ENCODE data around the gene DLX4. TPM values are rescaled to one million over a fixed set of nuclear protein-coding genes. Genes with fewer than 3 reads are reported as not detected.

DLX4 gene
- total RNA-seq, 1 donor from 2014 or later: not detected

- ATAC-seq (no peak), DNase-seq (ENCODE audit: missing footprints) (peak; percentile 51)
- intact Hi-C loops (cut with DNase I): no loop called here
Measured at GRCh38 chr17:49965524-49965909, 3.5 kb upstream of the DLX4 start.

- DNase-seq (ENCODE audit: missing footprints) (peak; percentile 13), ATAC-seq (no peak)
- intact Hi-C loops (cut with DNase I): no loop called here
Measured at GRCh38 chr17:49966767-49967166, 2.2 kb upstream of the DLX4 start.

GRCh38 chr17:49967205-49967604 lies 1.8 kb upstream of the DLX4 start:
- no peak for ATAC-seq
- DNase-seq (ENCODE audit: missing footprints): no peak
- intact Hi-C loops (cut with DNase I): no loop called here

GRCh38 chr17:49967621-49968404 lies 1.2 kb upstream of the DLX4 start:
- no peak for ATAC-seq
- DNase-seq (ENCODE audit: missing footprints): no peak
- intact Hi-C loops (cut with DNase I): no loop called here

- intact Hi-C loops (cut with DNase I): no loop called here
- DNase-seq (ENCODE audit: missing footprints) (peak; percentile 82), ATAC-seq (peak; percentile 68)
Measured at GRCh38 chr17:49968405-49969133, 421 bp upstream of the DLX4 start.

- ATAC-seq (no peak), DNase-seq (ENCODE audit: missing footprints) (peak; percentile 25)
- intact Hi-C loops (cut with DNase I): no loop called here
Measured at GRCh38 chr17:49969795-49970389, 902 bp downstream of the DLX4 start.

- DNase-seq (ENCODE audit: missing footprints) (no peak), ATAC-seq (no peak)
- intact Hi-C loops (cut with DNase I): no loop called here
Measured at GRCh38 chr17:49970498-49970897, 1.5 kb downstream of the DLX4 start.

- no peak for DNase-seq (ENCODE audit: missing footprints)
- ATAC-seq: no peak
- intact Hi-C loops (cut with DNase I): no loop called here
Measured at GRCh38 chr17:49971199-49971847, 2.3 kb downstream of the DLX4 start.

GRCh38 chr17:49971848-49972485 lies 3.0 kb downstream of the DLX4 start:
- intact Hi-C loops (cut with DNase I): no loop called here
- DNase-seq (ENCODE audit: missing footprints) (peak; percentile 63), ATAC-seq (no peak)

GRCh38 chr17:49972486-49973270 lies 3.7 kb downstream of the DLX4 start:
- peak; percentile 46 for DNase-seq (ENCODE audit: missing footprints)
- no peak for ATAC-seq
- intact Hi-C loops (cut with DNase I): no loop called here

- ATAC-seq (no peak), DNase-seq (ENCODE audit: missing footprints) (no peak)
- intact Hi-C loops (cut with DNase I): no loop called here
Measured at GRCh38 chr17:49973271-49973615, 4.3 kb downstream of the DLX4 start.

GRCh38 chr17:49975531-49975930 lies 6.5 kb downstream of the DLX4 start:
- DNase-seq (ENCODE audit: missing footprints): peak; percentile 17
- intact Hi-C loops (cut with DNase I): no loop called here
- ATAC-seq: no peak

GRCh38 chr17:49976163-49976827 lies 7.3 kb downstream of the DLX4 start:
- intact Hi-C loops (cut with DNase I): no loop called here
- ATAC-seq (no peak), DNase-seq (ENCODE audit: missing footprints) (peak; percentile 15)

- DNase-seq (ENCODE audit: missing footprints): no peak
- ATAC-seq: no peak
- intact Hi-C loops (cut with DNase I): no loop called here
Measured at GRCh38 chr17:49976828-49977202, 7.8 kb downstream of the DLX4 start.

- intact Hi-C loops (cut with DNase I): no loop called here
- ATAC-seq (no peak), DNase-seq (ENCODE audit: missing footprints) (peak; percentile 33)
Measured at GRCh38 chr17:49977463-49978389, 8.7 kb downstream of the DLX4 start.

- no peak for ATAC-seq
- peak; percentile 57 for DNase-seq (ENCODE audit: missing footprints)
Measured at GRCh38 chr17:49978501-49978900, 9.5 kb downstream of the DLX4 start.

More at GRCh38 chr17:49978501-49978900, 9.5 kb downstream of the DLX4 start:
- intact Hi-C loops (cut with DNase I): no loop called here
